Prostate gland (tissue), 2 donors: ENCODE data around the gene FIBIN.

Experiments used
- CTCF ChIP-seq, 4 experiments: fragments of 200-600 bp in 2 of 4; fragments of 450-650 bp in 2 of 4; sonication (generic) in 2 of 4; IDR thresholded peaks; 1 replicate in 3 of 4; 2 replicates in 1 of 4; pipeline ENCODE4 v1.5.1; 2016 to 2019; ENCODE audit warnings: antibody characterized with exemption in 4 of 4, mild to moderate bottlenecking in 2 of 4, moderate library complexity in 2 of 4
- POLR2A ChIP-seq: fragments of 450-650 bp; IDR thresholded peaks from one replicate; pipeline ENCODE4 v1.6.1; 2016; ENCODE audit warnings: antibody characterized with exemption, mild to moderate bottlenecking

DNA sequence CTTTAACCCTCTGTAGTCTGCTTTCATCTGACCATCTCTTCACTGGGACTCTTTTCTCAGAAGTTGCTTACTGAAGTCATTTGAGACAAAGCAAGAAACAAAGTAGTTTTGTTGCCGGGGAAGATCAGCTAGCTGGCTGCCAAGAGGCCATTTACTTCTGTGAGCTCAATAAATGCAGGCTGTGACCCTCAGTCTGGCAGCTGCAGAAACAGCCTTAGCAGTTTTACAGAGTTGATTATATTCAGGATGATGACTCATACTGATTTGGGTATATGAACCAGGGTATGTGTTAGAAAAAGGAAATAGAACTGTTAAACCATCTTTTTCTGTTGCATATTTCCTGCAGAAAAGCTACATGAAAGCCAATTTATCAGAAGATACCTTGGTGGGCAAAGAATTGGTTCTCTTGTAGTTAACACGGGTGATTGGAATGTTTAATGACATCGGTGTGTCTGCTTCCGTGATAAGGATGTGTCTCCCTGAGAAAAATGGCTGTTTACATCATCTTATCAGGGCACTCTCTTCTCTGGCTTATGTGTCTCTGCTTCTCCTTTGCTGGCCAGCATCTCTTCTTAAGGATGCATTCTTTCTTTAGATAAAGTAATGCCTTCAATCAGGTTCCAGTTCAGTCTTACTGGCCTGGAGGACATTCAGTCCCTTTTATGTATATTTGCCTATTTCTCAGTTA lies 18.5 kb downstream of the FIBIN start:
- TF ChIP-seq CTCF (IDR thresholded peaks at IDR 0.05) (no peak), POLR2A (no peak)
